Colon (tissue), 2 donors: ENCODE results near the gene MLXIPL.
"Not testable (repeated sequence)": the region's sequence is repeated elsewhere in the genome, so short reads cannot be mapped to it uniquely, and the experiment has no call there.

Source experiments
- FAIRE-seq: peaks from 2 replicates; lab custom pipeline; 2012; peaks lifted over from hg19 to GRCh38; lab: Jason Lieb, UNC
- donor health status: control.
- donor health status: control.

Gene MLXIPL, protein sequence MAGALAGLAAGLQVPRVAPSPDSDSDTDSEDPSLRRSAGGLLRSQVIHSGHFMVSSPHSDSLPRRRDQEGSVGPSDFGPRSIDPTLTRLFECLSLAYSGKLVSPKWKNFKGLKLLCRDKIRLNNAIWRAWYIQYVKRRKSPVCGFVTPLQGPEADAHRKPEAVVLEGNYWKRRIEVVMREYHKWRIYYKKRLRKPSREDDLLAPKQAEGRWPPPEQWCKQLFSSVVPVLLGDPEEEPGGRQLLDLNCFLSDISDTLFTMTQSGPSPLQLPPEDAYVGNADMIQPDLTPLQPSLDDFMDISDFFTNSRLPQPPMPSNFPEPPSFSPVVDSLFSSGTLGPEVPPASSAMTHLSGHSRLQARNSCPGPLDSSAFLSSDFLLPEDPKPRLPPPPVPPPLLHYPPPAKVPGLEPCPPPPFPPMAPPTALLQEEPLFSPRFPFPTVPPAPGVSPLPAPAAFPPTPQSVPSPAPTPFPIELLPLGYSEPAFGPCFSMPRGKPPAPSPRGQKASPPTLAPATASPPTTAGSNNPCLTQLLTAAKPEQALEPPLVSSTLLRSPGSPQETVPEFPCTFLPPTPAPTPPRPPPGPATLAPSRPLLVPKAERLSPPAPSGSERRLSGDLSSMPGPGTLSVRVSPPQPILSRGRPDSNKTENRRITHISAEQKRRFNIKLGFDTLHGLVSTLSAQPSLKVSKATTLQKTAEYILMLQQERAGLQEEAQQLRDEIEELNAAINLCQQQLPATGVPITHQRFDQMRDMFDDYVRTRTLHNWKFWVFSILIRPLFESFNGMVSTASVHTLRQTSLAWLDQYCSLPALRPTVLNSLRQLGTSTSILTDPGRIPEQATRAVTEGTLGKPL

DNA sequence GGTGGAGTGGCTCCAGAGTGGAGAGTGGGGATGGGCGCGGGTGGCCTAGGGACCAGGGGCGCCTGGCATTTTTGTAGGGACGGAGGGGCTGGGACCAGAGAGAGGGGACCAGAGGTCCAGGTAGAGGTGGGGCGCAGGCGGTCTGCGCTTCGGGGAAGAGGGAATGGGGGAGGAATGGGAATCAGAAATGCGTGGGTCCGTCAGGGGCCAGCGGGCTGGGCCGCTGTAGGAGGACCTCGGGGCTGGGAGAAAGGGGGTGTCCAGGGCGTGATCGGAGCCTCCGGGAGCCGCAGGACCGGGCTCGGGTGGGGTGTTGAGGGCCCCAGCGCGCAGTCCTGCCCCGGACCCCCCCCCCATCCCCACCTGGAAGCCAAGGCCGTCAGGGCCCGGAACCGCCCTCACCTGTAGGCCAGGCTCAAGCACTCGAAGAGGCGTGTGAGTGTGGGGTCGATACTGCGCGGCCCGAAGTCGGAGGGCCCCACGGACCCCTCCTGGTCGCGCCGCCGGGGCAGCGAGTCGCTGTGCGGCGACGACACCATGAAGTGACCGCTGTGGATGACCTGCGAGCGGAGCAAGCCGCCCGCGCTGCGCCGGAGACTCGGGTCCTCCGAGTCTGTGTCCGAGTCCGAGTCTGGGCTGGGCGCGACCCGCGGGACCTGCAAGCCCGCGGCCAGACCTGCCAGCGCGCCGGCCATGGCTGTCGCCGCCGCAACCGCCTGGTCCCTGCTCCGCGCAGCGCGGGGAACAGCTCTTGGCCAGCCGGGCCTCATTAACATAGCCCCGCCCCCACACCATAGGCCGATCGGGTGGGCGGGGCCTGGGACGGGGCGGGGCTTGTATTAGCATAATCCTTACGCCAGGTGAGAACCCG is at the start of gene MLXIPL:
Gene MLXIPL, minus strand, starts transcription at position 725 of the 871 bp plus-strand sequence. Its CDS starts 30 bp downstream, at position 695.
- FAIRE-seq: no peak

- no peak for FAIRE-seq
Measured at GRCh38 chr7:73671857-73672445, 47.6 kb upstream of the MLXIPL start.

DNA sequence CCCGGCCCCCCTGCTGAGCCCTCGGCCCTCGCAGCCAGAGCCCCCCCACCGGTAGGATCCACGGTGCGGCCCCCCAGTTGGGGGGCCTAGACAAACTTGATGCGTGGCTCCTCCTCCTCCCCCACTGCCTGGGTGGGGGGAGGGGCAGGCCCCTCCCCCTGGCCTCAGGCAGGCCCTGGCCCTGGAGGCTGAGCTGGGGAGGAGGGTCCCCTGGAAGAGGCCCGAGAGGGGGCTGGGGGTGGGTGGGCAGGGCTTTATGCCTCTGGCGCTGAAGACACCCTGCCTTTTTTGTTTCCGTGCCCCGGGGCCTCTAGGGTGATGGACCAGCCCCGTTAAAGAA is 47.0 kb upstream of the MLXIPL start:
- FAIRE-seq: no peak

- no peak for FAIRE-seq
Measured at GRCh38 chr7:73669858-73670385, 45.6 kb upstream of the MLXIPL start.

DNA sequence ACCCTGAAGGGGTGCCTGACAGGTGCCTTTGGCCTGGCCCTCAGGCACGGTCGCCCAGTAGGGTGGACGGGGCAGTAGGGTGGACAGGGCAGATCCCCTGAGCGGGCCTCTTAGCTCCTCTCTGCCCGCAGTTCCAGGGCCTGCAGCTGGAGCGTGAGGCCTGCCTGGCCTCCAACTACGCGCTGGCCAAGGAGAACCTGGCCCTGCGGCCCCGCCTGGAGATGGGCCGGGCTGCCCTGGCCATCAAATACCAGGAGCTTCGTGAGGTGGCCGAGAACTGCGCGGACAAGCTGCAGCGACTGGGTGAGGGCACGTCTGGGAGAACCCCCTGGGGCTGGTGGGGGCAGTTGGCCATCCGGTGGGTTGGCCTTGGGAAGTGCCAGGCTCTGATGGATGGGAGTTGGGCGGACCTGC is 45.0 kb upstream of the MLXIPL start:
- FAIRE-seq: no peak

- FAIRE-seq: no peak
Measured at GRCh38 chr7:73668886-73669230, 44.5 kb upstream of the MLXIPL start.

- no peak for FAIRE-seq
Measured at GRCh38 chr7:73668103-73668885, 44.0 kb upstream of the MLXIPL start.

DNA sequence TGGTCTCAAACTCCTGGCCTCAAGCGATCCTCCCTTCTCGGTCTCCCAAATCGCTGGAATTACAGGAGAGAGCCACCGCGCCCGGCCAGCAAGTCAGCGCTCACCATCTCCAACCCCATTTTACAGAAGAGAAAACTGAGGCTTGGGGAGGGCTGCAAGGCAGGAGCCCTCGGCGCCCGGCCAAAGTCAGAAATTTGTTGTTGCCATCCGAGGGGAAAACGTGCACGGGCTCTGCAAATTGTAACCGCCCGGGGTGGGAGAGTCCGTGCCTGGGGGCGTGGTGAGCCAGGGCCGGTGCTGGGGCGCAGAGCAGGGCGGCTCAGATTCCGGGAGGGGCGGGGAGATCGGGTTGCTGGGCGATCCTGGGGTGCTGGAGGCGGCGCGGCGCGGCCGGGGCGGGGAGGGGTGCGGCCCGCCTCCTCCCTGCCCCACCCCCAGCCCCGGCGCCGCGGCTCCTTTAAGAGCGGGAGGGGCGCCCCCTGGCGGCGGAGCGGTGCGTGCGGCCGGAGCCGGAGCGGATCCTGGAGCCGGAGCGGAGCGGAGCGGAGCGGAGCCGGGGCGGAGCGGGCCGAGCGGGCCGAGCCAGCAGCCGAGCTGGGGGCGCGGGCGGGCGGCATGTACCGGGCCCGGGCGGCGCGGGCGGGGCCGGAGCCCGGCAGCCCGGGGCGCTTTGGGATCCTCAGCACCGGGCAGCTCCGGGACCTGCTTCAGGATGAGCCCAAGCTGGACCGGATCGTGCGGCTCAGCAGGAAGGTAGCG is 43.2 kb upstream of the MLXIPL start, which contains the start of gene VPS37D:
Gene VPS37D, plus strand, starts transcription at position 488 of the 759 bp plus-strand sequence. Its CDS starts 128 bp downstream, at position 616.
- no peak for FAIRE-seq

GRCh38 chr7:73663033-73663432 is 38.7 kb upstream of the MLXIPL start:
- no peak for FAIRE-seq

DNA sequence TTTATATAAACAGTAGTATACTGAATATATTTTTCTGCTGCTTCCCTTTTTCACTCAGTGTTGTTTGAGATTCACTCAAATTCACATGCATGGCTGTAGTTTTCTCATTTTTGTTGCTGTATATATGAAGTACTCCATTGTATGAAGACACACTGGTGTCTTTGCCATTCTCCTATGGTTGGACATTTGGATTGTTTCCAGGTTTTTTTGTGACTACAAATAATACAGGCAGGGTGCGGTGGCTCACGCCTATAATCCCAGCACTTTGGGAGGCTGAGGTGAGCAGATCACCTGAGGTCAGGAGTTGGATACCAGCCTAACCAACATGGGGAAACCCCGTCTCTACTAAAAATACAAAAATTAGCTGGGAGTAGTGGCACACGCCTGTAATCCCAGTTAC is 36.3 kb upstream of the MLXIPL start:
- FAIRE-seq: not testable (repeated sequence)

- FAIRE-seq: no peak
Measured at GRCh38 chr7:73659983-73660382, 35.7 kb upstream of the MLXIPL start.

- not testable (repeated sequence) for FAIRE-seq
Measured at GRCh38 chr7:73655309-73655708, 31.0 kb upstream of the MLXIPL start.

DNA sequence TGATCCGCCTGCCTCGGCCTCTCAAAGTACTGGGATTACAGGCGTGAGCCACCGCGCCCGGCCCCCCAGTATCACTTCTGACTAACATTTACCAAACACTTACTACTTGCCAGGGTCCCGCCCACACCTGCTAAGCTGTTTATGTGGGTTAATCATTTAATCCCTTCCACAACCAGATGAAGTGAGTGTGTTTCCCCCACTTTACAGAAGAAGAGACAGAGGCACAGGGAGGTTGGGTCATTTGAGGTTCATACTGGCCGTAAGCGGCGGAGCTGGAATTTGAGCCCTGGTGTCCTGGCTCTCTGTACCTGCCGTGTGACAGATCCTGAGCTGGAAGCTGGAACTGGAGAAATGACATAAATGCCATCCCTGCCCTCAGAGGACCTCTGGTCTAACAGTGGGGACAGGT is 28.2 kb upstream of the MLXIPL start:
- no peak for FAIRE-seq

DNA sequence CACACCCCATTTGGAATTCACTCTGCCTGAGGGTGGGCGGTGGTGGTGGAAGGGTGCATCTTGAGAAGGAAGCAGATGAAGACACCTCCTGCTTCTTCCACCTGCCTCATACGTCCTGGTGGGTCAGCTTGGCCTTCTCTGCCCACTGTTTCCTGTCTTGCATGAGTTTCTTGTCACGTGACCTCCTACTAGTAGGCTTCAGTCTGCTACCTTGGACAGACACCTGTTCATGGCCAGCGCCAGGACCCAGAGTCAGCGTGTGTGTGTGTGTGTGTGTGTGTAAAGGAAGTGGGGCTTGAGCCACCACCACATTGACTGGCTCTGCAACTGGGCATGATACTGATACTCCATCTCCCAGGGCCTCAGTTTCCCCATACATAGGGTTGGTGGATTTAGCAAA is 26.2 kb upstream of the MLXIPL start:
- FAIRE-seq: no peak

DNA sequence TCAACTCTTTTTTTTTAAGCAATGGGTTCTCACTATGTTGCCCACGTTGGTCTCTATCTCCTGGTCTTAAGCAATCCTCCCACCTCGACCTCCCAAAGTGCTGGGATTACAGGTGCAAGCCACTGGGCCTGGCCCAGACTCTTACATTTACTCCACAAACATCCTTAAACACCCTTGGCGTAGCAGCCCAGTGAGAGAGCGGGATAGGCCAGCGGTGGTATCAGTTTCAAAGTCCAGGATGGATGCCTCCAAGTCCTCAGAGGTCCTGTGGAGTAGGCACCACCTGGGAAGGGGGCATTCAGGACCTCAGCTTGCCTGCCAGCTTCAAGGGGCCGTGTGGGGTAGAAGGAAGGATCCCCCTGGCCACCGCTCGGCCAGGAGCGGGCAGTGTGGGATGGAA is 25.3 kb upstream of the MLXIPL start:
- FAIRE-seq: no peak

DNA sequence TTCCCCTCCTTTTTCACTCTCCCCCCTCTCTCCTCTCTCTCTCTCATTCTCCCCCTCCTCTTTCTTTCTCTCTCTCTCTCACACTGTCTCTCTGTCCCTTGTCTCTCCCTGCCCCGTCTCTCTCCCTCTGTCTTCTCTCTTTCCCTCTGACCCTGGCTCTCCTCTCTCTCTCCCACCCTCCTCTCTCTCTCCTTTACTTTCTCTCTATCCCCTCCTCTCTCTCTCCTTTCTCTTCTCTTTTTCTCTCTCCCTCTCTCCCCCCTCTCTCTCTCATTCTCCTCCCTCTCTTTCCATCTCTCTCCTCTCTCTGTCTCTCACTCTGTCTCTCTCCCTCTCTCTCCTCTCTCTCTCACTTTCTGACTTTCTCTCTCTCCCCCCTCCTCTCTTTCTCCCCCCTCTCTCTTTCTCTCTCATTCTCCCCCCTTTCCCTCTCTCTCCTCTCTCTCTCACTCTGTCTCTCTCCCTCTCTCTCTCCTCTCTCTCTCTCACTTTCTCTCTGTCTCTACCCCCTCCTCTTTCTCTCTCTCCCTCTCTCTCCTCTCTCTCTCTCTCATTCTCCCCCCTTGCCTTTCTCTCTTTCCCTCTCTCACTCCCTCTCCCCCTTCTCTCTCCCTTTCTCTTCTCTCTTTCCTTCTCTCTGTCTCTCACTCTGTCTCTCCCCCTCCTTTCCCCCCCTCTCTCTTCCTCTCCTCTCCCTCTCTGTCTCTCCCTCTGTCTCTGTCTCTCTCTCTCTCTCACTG is 24.4 kb upstream of the MLXIPL start:
- FAIRE-seq: no peak

DNA sequence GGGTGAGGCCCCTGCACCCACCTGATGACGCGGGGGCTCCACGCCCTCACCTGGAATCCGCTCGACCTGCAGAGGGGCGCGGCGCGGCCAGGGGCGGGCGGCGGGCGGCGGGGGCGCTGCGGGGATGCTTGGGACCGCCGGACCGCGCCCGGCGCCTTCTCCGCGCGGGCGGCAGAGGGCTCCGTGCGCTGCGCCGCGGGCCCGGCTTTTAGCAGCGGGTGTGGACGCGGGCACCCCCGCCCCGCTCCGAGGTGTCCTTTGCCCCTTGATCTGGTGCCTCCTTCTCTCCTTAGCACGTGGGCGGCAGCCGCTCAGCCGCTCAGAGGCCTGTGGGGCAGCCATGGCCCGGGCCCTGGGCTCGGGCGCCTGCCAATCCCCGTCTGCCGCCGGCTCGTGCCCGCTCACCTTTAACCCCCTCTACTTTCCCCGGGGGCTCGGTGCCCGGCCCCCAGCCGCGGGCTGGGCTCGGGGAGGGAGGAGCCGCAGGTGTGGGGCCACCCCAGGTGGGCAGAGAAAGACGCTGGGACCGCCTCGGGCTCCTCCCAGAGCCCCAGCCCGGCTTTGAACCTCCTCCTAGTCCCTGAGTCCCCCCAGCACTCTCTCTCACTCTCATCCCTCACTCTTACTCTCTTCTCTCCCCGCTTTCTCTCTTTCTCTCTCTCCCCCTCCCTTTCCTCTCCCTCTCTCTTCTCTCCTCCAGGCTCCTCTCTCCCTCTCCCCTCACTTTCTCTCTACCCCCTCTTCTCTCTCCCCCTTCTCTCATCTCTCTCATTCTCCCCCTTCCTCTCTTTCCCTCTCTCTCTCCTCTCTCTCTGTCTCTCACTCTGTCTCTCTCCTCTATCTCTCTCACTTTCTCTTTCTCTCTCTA is 23.6 kb upstream of the MLXIPL start:
- no peak for FAIRE-seq
